Activated CD4-positive, CD25-positive, alpha-beta regulatory T cell treated with anti-CD3 and anti-CD28 coated beads, Interleukin-2, amount 50 U/mL, for 24 hours (primary cell): ENCODE results near the gene RAI14.

Source experiments
- ATAC-seq, 2 donors: fragments of 150-1000 bp; cut with Tn5 transposase; one replicate each; pipeline ENCODE4 v1.10.0; 2021; ENCODE audit warnings: mild to moderate bottlenecking in 1 of 2, moderate library complexity in 1 of 2

RAI14 gene

GRCh38 chr5:34648039-34648839, 7.9 kb upstream of the RAI14 start:
- ATAC-seq: no peak

GRCh38 chr5:34648840-34649158, 7.3 kb upstream of the RAI14 start:
- ATAC-seq: no peak

GRCh38 chr5:34651791-34652190, 4.3 kb upstream of the RAI14 start:
- no peak for ATAC-seq

DNA sequence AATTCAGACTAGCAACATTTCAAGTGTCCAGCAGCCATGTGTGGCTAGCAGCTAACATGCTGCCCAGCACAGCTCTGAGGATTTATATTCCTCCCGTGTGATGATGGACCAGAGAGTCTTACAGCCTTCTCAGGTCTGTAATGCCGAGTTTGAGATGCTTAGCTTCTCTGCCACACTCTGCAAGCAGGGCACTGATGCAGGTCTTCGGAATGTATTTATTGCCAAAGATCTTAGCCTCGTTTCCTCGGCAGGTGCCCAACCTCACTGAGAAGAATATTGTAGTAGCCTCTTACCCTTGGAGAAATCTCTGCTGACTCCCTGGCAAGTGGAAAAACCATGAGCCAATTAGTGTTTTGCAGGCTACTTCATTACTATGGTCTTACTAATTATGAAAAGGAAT, 3.7 kb upstream of the RAI14 start:
- ATAC-seq: no peak

DNA sequence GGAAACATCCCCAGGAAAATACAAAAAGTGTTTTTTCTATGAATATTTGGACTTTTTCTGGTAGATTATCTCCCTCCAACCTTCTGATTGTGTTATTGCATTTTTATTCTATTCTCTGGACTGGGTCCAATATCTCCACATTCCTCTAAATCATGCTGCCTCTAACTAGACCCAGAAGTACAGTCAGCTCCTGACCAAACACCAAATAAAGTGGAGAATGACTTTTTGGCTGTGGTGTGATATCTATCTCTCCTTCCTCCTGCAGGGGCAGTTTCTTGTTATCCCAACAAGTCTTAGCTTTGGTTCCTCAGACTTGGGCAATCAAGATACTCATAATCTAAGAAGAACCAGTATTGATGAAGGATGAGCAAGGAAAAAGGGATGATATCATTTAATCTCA, 3.2 kb upstream of the RAI14 start:
- ATAC-seq: no peak

DNA sequence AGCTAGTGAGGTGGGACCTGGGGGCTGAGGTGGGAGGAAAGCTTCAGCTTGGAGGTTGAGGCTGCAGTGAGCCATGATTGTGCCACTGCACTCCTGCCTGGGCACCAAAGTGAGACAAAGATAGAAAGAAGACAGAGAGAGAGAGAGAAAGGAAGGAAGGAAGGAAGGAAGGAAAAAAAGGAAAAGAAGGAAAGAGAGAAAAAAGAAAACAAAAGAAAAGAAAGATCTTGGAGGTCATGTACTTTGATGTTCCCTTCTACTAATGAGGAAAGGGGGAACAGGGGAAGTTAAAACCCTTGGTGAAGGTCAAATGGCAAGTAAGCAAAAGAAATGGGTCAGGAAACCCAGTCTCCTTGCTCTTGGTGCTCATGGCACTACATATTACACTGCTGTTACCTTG, 2.4 kb upstream of the RAI14 start:
- ATAC-seq: no peak

DNA sequence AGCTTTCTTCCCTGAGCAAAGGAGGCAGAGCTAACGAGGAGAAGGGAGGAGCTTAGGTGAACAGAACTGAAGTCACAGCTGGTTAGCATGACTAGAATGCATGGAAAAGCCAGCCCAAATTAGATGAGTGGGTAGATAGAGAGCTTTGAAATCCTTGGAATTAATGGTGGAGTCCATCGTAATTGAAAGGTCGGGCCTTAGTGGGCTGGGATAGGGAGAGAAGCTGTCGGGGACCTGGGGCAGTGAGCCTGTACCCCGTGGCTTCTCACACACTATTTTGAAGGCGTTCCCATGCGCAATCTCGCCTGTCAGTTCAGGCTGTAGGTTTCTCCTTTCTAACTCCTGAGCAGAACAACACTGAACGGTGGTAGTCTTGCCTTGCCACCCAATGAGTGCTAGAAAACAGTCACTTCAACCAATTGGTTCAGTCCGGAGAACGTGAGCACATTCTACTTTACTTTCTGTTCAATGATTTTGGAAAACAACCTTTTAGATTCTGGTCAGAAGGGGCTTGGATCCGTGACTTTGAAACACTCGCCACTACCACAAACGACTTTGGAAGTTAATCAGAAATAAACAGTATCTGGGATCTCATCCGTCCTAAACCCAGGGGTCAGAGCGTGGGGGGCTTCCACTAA, 655 bp upstream of the RAI14 start:
- peak; percentile 27 to 41 for ATAC-seq

- peak in 1 of 2 donors; percentile 42 for ATAC-seq
These were observed 659 bp downstream of the RAI14 start for GRCh38 chr5:34656700-34657273.

DNA sequence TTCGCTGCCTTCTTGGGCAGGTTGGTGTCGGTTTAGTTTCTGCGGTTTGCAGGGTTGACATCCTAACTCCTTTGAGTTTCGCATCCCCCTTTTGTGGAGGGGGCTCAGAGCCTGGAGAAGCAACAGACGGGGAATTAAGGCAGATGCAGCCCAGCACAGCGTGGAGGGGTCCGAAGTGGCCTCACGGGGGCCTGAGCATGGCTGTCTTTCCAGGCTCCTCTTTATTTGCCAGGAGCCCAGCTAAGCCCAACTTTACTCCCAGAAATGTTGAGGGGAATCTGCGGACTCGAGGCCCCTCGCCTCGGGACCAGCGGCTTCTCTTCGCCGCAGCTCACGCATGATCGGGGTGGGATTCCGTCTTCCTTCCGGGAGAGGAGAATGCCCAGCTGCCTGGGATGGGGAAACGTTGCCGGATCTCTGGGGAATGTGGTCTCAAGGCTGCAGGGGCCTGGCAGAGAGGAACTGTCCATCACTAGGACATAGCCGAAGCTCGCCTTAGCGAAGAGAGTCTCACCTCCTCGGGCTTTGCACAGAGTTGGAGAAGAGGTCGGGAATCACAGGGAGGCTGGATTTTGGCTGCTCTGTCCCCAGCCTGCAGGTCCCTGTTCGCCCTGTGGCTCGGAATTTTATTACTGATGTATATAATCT, 1.3 kb downstream of the RAI14 start:
- no peak for ATAC-seq

DNA sequence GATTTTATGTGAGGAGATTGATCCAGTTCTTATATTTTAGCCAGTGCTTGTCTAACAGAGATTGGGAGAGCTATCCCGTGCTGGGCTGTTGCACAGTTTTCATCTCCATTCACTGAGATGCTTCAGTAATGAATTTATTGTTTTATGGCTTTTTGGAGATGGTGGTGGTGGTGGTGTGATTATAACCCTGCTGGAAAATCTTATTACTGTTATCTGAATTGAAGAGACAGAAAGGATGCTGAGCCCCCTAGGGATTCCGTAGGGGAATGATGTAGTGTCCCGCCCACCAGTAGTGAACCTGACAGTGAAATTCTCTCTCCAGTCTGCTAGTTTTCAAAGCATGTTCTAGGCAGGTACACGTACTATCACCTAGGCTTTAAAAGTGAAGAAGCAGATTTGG, 1.9 kb downstream of the RAI14 start:
- ATAC-seq: no peak

- no peak for ATAC-seq
These were observed 3.0 kb downstream of the RAI14 start for GRCh38 chr5:34659168-34659567.

DNA sequence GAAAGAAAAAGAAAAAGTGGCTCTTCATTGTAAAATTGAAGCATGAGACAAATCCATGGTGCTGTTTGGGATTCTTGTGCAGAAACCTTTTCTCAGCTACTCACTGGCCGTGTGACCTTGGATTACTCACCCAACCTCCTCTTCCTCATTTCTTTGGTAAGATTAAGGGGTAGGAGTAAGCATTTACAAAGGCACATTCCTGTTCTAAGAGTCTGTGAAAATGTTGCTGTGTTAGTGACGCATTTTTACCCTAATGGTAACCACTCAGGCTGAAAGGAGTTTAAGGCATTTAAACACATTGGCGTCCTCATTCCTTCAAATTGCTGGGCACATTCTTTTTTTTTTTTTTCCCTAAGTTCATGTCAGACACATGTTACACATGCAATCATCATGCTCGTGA, 4.3 kb downstream of the RAI14 start:
- ATAC-seq: no peak

DNA sequence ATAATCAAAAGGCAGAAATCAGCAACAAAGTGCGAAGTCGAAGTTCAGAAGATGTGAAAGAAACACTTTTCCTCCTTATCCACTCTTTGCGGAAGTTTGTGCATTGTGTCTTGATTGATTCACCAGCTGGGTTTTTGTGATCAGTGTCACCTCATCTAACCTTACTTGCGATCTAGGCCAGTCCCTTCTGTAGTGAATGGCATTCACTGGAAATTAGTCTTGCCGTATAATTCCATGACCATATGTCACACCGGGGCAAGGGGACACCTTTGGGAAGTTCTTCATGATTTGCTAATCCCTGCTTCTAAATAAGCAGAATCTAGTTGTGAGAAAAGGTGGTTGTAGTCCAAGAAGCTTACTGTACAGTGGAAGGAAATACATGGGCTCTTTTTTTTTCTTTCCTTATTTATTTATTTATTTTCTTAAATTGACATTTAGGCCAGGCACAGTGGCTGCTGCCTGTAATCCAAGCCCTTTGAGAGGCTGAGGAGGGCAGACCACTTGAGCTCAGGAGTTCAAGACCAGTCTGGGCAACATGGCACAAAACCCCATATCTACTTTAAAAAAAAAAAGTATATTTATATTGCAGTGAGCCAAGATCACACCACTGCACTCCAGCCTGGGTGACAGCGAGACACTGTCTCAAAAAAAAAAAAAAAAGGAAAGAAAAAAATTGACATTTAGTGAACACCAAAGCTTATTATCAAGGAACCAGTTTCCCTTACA, 7.8 kb downstream of the RAI14 start:
- no peak for ATAC-seq

- ATAC-seq: no peak
These were observed 10.4 kb downstream of the RAI14 start for GRCh38 chr5:34666392-34667080.

DNA sequence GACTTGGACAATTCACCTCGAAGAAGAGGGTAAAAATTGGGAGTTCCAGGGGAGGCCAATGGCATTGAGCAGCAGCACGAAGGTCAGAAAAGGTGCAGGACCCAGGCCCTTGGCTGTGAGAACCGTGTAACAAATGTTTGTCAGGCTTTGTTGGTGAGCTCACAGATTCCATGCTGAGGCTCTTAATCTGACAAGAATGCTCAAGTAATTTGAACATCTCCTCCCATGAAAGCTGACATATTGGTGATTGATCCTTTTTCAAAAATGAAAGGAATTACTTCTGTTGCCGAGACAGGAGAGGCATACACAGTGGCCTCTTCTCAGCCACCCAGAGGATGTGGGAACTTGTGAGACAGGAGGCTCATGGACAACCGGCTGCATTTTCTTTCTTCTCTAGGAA, 11.6 kb downstream of the RAI14 start:
- ATAC-seq: no peak

GRCh38 chr5:34669931-34670516, 13.9 kb downstream of the RAI14 start:
- no peak for ATAC-seq

- ATAC-seq: no peak
These were observed 16.1 kb downstream of the RAI14 start for GRCh38 chr5:34672196-34672595.

GRCh38 chr5:34673463-34674125, 17.5 kb downstream of the RAI14 start:
- ATAC-seq: no peak

DNA sequence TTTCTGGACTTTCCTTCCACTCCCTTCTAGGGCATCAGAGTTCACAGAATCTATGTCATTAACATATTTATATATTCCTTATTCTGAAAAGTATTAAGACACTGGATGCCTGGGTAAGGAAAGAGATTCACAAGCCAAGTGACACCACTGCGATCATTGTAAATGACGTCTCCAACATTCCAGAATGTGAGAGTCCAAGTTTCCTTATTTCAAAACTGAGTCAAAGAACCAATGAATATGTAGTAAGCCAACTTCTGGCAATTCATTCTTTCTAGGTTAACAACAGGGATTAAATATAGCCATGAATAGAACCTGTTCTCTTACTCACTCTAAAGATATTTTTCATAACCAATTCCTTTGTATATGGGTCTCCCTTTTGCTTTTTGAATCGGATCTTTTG, 18.1 kb downstream of the RAI14 start:
- no peak for ATAC-seq

DNA sequence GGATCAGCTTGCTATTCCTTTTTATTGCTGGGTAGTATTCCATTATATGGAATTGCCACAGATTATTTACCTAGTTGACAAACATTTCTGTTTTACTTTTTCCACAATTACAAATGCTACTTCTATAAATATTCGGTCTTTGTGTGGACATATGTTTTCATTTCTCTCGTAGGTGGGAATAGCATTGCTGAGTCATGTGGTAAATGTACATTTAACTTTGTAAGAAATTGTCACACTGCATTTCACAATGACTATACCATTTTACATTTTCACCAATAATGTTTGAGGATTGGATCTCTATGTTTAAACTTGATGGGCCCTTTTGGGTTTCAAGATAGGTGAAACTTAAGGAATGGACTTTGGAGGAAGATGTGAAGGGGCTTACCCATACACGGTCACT, 19.7 kb downstream of the RAI14 start:
- no peak for ATAC-seq

- ATAC-seq: no peak
These were observed 20.3 kb downstream of the RAI14 start for GRCh38 chr5:34676416-34676815.

DNA sequence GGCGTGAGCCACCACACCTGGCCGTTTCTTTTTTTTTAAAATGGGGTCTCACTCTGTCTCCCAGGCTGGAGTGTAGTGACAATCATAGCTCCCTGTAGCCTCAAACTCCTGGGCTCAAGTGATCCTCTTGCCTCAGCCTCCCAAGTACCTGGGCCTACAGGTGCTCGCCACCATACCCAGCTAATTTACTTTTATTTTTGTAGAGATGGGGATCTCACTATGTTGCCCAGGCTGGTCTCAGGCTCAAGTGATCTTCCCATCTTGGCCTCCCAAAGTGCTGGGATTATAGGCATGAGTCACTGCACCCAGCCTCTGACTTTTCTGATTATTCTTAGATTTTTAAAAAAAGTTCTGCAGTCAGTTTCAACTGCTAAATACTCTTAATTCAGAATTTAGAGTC, 21.3 kb downstream of the RAI14 start:
- no peak for ATAC-seq
